LNCAP (cell line): ENCODE results near the gene COL8A1.

ENCODE experiments used
- TF ChIP-seq, protein P1 (sequence below): fragments of 450-650 bp; IDR thresholded peaks from 2 replicates; pipeline ENCODE4 v1.5.1; 2017; ENCODE audit warnings: mild to moderate bottlenecking

The COL8A1 gene

DNA sequence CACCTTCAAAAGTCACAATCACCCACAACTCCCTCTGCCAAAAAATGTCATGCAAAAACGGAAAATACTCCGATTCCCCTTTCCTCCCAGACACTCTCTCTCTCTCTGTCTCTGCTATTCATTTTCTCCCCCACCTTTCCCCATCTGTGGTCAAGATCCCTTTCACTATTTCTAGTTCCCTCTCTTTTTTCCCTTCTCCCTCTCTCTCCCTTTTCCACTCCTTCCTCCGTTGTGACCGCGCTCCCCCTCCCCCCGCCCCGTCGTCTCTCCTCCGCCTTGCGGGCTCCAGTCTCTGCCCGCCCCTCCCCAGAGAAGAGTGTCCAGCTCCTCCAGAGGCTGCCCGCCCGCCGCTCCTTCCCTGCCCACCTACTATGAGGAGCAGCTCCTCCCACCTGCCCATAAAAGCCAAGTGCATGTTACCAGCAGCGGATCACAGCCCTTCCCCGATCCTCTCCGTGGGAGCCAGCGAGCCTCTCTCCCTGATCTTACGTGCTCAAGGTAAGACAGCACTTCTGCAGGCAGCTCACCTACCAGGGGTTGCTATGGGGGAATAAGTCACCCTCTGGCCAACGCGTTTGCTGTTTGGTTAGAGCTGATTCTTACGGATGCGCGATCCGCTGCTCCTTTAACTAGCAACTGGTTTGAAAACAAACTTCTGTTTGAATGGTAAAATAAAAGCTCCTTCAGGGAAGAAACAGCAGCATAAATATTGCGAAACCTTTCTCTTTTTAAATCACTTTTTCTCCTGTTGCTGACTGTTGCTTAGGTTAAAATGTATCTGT is at the start of gene COL8A1:
COL8A1 (plus strand) TSS at position 428 of the 782 bp plus-strand sequence. CDS start 152,089 bp downstream, outside the sequence.
- TF ChIP-seq, protein P1, sequence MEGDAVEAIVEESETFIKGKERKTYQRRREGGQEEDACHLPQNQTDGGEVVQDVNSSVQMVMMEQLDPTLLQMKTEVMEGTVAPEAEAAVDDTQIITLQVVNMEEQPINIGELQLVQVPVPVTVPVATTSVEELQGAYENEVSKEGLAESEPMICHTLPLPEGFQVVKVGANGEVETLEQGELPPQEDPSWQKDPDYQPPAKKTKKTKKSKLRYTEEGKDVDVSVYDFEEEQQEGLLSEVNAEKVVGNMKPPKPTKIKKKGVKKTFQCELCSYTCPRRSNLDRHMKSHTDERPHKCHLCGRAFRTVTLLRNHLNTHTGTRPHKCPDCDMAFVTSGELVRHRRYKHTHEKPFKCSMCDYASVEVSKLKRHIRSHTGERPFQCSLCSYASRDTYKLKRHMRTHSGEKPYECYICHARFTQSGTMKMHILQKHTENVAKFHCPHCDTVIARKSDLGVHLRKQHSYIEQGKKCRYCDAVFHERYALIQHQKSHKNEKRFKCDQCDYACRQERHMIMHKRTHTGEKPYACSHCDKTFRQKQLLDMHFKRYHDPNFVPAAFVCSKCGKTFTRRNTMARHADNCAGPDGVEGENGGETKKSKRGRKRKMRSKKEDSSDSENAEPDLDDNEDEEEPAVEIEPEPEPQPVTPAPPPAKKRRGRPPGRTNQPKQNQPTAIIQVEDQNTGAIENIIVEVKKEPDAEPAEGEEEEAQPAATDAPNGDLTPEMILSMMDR, result no peak

DNA sequence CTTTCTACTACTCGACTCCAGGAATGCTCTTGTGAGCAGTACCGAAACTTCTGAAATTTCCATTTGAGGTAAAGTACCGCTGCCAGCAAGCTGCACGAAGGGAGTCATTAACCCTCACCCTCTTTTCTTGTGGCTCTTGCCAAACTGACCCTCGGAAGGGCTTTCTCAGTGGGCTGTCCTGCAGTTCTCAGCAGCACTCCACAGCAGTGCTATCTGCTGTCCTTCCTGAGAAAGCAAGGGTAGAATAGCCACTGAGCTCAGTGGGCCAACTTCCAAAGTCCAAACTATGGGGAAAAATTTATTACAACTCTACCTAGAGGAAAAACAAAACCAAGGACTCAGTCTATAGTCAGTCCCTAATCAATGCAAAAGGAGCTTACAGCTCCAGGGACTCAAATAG is 38.5 kb upstream of the COL8A1 start:
- TF ChIP-seq, protein P1, result no peak

DNA sequence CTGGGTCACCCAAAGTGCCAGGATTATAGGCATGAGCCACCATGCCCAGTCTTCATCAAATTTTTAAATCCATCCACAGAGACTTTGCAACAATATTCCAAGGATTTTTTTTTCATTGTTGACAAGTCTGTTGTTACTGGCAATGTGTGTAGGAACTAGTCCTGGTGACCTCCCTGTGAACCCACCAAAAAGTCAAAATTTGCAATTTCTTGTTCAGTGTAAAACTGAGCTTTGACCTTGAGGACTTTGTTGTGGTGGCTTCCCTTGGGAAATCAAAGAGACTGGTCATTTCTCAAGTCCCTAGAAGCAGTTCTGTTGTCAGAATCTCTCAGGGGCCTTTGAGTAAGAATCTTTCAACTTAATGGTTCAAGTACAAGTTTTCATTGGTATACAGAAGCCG is 36.9 kb upstream of the COL8A1 start:
- TF ChIP-seq, protein P1, result no peak

DNA sequence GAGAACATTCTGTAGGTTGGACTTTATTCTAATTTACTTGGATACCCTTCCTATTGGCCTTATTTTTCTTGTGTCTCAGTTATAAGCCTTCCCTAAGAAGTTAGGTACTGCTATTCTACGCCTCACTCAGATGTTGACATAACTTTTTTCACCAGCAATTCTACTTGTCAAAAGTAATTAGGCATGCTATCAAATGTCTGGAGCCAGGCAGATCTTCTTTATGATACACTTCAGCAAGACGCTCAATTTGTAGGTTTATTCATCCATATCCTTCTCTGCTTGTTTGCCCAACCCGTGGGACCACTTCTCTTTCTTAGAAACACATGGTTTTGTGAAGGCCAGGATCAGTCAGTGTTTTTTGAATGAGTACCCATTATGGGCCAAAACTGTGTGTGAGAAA is 36.2 kb upstream of the COL8A1 start:
- TF ChIP-seq, protein P1, result no peak

DNA sequence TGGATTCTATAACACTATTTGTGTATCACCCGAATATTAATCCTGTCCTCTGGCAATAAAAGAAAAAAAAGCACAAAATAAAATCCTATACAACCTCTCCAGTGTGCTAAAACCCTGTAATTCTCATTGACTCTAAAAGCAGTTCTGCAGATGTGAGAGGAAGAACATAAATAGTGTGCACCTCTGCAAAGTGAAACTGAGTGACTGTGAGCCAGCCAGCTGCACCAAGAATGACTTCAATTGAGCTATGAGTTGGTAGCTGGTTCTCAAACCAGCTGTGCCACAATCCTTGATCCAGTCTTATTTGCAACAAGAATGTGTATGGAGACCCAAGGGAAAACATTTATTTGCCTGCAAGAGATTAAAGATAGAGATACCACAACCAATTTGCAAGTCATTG is 31.2 kb upstream of the COL8A1 start:
- TF ChIP-seq, protein P1, result no peak

DNA sequence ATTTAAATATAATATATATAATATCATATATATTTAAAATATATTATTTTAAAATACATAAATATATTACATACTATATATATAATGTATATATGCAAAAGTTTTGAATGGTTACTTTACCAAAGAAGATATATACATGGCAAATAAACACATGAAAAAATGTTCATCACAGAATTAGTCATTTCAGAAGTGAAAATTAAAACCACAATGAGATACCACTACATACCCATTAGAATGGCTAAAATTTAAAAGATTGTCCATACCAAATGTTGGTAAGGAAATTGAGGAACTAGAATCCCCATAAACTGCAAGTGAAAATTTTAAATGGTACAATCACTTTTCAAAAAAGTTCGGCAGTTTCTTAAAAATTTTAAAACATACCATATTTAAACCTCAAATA is 23.6 kb upstream of the COL8A1 start:
- TF ChIP-seq, protein P1, result no peak

DNA sequence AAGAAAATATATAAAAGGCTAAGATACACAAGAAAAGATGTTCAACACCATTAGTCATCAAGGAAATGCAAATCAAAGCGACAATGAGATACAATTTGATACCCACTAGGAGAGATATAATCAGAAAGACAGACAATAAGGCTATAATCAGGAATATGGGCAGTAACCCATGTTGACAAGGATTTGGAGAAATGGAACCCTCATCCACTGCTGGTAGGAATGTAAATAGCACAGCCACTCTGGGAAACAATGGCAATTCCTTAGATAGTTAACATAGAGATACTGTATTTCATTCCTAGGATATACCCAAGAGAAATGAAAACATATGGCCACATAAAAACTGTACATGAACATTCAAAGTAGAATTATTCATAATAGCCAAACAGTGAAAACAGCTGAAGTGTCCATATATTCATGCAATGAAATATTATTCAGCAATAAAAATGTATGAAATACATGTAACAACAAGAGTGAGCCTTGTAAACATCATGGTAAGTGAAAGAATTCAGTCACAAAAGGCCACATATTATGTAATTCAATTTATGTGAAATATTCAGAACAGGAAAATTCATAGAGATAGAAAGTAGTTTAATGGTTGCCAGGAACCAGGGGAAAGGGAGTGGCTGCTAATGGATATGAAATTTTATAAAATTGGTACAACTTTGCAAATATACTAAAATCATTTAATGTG is 18.2 kb upstream of the COL8A1 start:
- TF ChIP-seq, protein P1, result no peak
